MCF 10A (cell line): Measurements from ENCODE around the gene ZNF664. TPM values are rescaled to one million over a fixed set of nuclear protein-coding genes. Genes with fewer than 3 reads are reported as not detected.

Source experiments
- BruUV-seq: library from RNA; stranded (reverse); fragments of 400-500 nt; replicated peaks from 2 replicates; lab custom pipeline; 2021; lab: Mats Ljungman, UMichigan
- CTCF ChIA-PET: fragments of 300-600 bp; sonication (Branson Sonifier 250); formaldehyde crosslinking; extraction: SDS; loops from one replicate; lab custom pipeline; 2021; ENCODE audit warnings: antibody characterized with exemption, inconsistent platforms; lab: Yijun Ruan, JAX
- POLR2A ChIA-PET: fragments of 300-600, 350-650 bp; sonication (Branson Sonifier 250); formaldehyde crosslinking; extraction: SDS; loops from one replicate; lab custom pipeline; 2020; ENCODE audit warnings: antibody characterized with exemption, inconsistent platforms; lab: Yijun Ruan, JAX
- DNase-seq: peaks from one replicate; pipeline ENCODE4 v3.0.0-alpha.2; 2018; ENCODE audit not compliant: unreplicated experiment
- H3K27ac Mint-ChIP-seq: one replicate; pipeline ENCODE4 v1.8.0; 2022; ENCODE audit warnings: mild to moderate bottlenecking, low read depth, mixed read lengths; ENCODE audit not compliant: unreplicated experiment
- H3K27me3 Mint-ChIP-seq: one replicate; pipeline ENCODE4 v1.8.0; 2022; ENCODE audit warnings: mixed read lengths; ENCODE audit not compliant: insufficient read depth, unreplicated experiment
- H3K36me3 Mint-ChIP-seq: one replicate; pipeline ENCODE4 v1.8.0; 2022; ENCODE audit warnings: mild to moderate bottlenecking, moderate library complexity, mixed read lengths; ENCODE audit not compliant: insufficient read depth, unreplicated experiment
- H3K4me1 Mint-ChIP-seq: one replicate; pipeline ENCODE4 v1.8.0; 2022; ENCODE audit warnings: mixed read lengths; ENCODE audit not compliant: insufficient read depth, unreplicated experiment
- H3K4me3 Mint-ChIP-seq: one replicate; pipeline ENCODE4 v1.8.0; 2022; ENCODE audit warnings: mild to moderate bottlenecking, moderate library complexity, mixed read lengths; ENCODE audit not compliant: unreplicated experiment
- H3K9me3 Mint-ChIP-seq: one replicate; pipeline ENCODE4 v1.8.0; 2022; ENCODE audit warnings: mixed read lengths; ENCODE audit not compliant: unreplicated experiment
- intact Hi-C: fragments of 100-400 bp; cut with micrococcal nuclease; formaldehyde crosslinking; loops from 2 replicates; pipeline ENCODE4 v1.14.1; 2022
- total RNA-seq: library from RNA; stranded (reverse); gene quantifications from 2 replicates; pipeline ENCODE4 v1.2.3, GENCODE V29; 2022
- TF ChIP-seq, protein P1 (sequence below): fragments of 200-600 bp; IDR thresholded peaks from one replicate; pipeline ENCODE4 v1.8.0; 2022; ENCODE audit warnings: antibody characterized with exemption, mild to moderate bottlenecking; ENCODE audit not compliant: unreplicated experiment

Gene ZNF664
- total RNA-seq, 1 experiment from 2014 or later: 123 TPM

DNA sequence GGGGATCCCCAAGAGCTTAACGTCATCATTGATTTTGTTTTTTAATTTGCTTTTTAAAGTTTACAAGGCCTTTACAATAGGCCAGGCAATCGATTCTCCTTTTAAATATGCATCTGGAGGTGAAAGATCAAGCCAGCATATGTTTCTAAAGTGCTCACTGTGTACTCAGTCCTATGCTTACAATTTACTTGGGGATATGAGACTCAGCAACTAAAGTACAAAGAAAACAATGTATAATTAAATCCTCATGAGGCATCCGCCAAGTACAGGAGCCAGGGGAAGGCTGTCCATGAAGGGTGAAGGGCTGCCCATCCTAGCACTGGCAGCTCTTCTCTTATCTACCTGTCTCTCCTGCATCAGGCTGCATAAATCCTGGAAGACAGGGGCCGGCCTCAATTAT lies 12.2 kb upstream of the ZNF664 start:
- intact Hi-C loops: no loop called here
- Mint-ChIP-seq H3K27ac (no peak overlapping the region), H3K4me1 (no peaks in the 10 kb centered on the region), H3K27me3 (no peaks in the 10 kb centered on the region), H3K4me3 (no peak overlapping the region), H3K36me3 (no peaks in the 10 kb centered on the region), H3K9me3 (no peaks in the 10 kb centered on the region)
- no TSS peak for BruUV-seq
- TF ChIP-seq, protein P1, sequence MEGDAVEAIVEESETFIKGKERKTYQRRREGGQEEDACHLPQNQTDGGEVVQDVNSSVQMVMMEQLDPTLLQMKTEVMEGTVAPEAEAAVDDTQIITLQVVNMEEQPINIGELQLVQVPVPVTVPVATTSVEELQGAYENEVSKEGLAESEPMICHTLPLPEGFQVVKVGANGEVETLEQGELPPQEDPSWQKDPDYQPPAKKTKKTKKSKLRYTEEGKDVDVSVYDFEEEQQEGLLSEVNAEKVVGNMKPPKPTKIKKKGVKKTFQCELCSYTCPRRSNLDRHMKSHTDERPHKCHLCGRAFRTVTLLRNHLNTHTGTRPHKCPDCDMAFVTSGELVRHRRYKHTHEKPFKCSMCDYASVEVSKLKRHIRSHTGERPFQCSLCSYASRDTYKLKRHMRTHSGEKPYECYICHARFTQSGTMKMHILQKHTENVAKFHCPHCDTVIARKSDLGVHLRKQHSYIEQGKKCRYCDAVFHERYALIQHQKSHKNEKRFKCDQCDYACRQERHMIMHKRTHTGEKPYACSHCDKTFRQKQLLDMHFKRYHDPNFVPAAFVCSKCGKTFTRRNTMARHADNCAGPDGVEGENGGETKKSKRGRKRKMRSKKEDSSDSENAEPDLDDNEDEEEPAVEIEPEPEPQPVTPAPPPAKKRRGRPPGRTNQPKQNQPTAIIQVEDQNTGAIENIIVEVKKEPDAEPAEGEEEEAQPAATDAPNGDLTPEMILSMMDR: no peak
- POLR2A ChIA-PET: interaction anchor here (0.7 to 2.2 kb wide), 3 partner anchors 11 to 1735 kb away, joined by 3 to 9 read pairs (median 3); partner anchors contain the start of genes CCDC92, DIABLO and ZNF664
- CTCF ChIA-PET: interaction anchor here (0.6 to 1.7 kb wide), 3 partner anchors 33 to 184 kb away, joined by 3 to 4 read pairs (median 3); no protein-coding TSS in a partner anchor
- DNase-seq: no peak

DNA sequence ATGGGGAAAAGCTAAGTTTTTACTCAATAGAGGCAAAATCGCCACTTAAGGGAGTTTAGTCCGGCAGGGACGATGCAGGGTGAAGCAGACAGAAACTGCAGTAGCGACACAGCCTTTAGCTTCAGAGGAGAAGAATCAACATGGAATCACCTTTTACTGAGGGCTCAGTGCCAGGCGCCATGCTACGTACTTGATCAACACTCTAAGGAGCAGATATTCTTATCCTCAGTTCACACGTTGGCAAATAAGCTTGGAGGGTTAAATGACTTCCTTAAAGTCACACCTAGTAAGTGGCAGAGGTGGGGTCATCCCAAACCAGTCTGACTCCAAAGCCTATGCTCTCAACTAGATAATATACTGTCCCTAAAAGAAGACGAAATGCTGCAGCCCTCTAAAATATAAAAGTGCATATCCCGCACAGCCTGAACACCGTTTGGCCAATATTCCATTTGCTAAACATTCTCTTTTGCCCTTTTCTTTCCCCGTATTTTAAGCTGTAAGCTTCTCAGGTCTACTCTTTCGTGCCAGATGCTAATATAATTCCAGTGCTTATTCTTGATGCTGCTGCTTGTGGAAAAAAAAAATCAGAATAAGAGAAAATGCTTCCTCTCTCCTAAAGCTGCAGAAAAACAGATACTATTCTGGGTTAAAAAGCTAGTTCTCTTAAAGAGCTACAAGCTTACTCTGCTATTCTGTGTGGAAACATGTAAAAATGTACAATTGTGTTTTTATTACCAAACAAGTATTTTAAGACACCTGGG lies 11.2 kb upstream of the ZNF664 start:
- Mint-ChIP-seq H3K27ac (no peak overlapping the region), H3K4me1 (no peaks in the 10 kb centered on the region), H3K27me3 (no peaks in the 10 kb centered on the region), H3K4me3 (no peak overlapping the region), H3K36me3 (no peaks in the 10 kb centered on the region), H3K9me3 (no peaks in the 10 kb centered on the region)
- intact Hi-C loops: no loop called here
- POLR2A ChIA-PET: interaction anchor here (2.2 kb wide), 1 partner anchor 10 kb away, joined by 9 read pairs; the partner anchor contains the start of genes CCDC92 and ZNF664
- TF ChIP-seq, protein P1: no peak
- no peak for DNase-seq
- CTCF ChIA-PET: interaction anchor here (0.6 to 0.9 kb wide), 3 partner anchors 9 to 34 kb away, joined by 3 to 5 read pairs (median 3); no protein-coding TSS in a partner anchor
- BruUV-seq: no TSS peak

DNA sequence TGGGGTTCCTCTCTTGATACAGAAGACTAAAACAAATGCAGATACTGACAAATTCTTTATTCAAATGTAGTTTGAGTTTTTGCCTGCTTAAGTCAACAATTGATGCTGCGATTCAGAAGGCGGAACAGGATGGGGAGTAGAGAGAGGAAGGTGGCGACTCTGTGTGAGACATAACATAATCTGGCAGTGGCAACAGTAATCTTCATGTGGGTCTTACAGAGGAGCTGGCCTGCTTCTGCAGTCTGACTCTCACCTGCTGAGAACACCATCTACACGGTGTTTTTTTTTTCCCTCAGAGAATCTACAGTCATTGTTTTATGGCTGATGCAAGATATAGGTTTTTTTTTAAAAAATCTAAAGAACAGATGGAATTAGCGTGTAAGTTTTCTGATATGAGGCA lies 10.5 kb upstream of the ZNF664 start:
- Mint-ChIP-seq H3K27me3 (no peaks in the 10 kb centered on the region), H3K36me3 (no peaks in the 10 kb centered on the region), H3K9me3 (no peaks in the 10 kb centered on the region), H3K27ac (no peak overlapping the region), H3K4me3 (no peak overlapping the region), H3K4me1 (no peaks in the 10 kb centered on the region)
- intact Hi-C loops: no loop called here
- DNase-seq: no peak
- TF ChIP-seq, protein P1: no peak
- ChIA-PET CTCF (interaction anchor here (0.6 to 0.7 kb wide), 2 partner anchors 9 to 10 kb away, joined by 3 to 5 read pairs; no protein-coding TSS in a partner anchor), POLR2A (interaction anchor here (2.2 kb wide), 1 partner anchor 10 kb away, joined by 9 read pairs; the partner anchor contains the start of genes CCDC92 and ZNF664)
- BruUV-seq: no TSS peak

DNA sequence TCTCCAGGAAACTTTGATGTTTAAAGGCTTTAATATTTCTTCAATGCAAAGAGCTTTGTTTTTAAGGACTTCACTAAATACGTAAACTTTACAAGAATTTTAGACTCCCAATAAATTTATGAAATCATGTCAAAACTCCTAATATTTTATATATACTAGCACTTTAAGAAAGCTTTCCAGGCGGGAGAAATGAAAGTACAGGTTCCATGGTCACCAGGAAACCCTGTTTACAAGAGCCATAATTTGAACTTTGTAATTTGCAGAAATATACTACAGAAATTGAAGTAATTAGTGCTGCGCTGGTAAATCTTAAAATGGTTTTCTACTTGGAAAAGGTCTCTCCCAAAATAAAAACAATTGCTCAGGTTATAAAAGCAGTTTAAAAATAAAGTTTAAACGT lies 9.2 kb upstream of the ZNF664 start:
- H3K4me3 Mint-ChIP-seq: no peak overlapping the region
- H3K4me1 Mint-ChIP-seq: peaks cover 5% of the 10 kb centered on the region
- H3K27ac Mint-ChIP-seq: no peak overlapping the region
- intact Hi-C loops: no loop called here
- H3K9me3 Mint-ChIP-seq: no peaks in the 10 kb centered on the region
- ChIA-PET CTCF (interaction anchor here (0.6 to 0.9 kb wide), 5 partner anchors 23 to 800 kb away, joined by 3 to 4 read pairs (median 3); no protein-coding TSS in a partner anchor), POLR2A (interaction anchor here (2.0 kb wide), 1 partner anchor 11 kb away, joined by 7 read pairs; no protein-coding TSS in a partner anchor)
- no TSS peak for BruUV-seq
- H3K27me3 Mint-ChIP-seq: no peaks in the 10 kb centered on the region
- no peak for DNase-seq
- no peaks in the 10 kb centered on the region for H3K36me3 Mint-ChIP-seq
- TF ChIP-seq, protein P1: no peak
